Measurements from ENCODE around the gene TRIO.

The TRIO gene

GRCh38 chr5:14512574-14512973 is 369.4 kb downstream of the TRIO start:
- in situ Hi-C loops (cut with HindIII; ENCODE audit: low pct_ligation_motif_present, low sequenced_read_pairs) = no loop called here
- Histone ChIP-seq H3K4me3 (ENCODE audit: low read depth, low read length) (no peak overlapping the region), H3K27ac (no peak overlapping the region), H3K36me3 (replicated peaks) (peaks cover 18% of the 10 kb centered on the region), H3K27me3 (replicated peaks) (no peaks in the 10 kb centered on the region)
- DNase-seq = no peak
- no peak for TF ChIP-seq CTCF (IDR thresholded peaks at IDR 0.05; ENCODE audit: low read depth, low read length, missing control alignments)

GRCh38 chr5:14513266-14513665 is 370.1 kb downstream of the TRIO start:
- Histone ChIP-seq H3K27ac (no peak overlapping the region), H3K4me3 (ENCODE audit: low read depth, low read length) (no peak overlapping the region), H3K27me3 (replicated peaks) (no peaks in the 10 kb centered on the region), H3K36me3 (replicated peaks) (peaks cover 11% of the 10 kb centered on the region)
- no peak for TF ChIP-seq CTCF (IDR thresholded peaks at IDR 0.05; ENCODE audit: low read depth, low read length, missing control alignments)
- in situ Hi-C loops (cut with HindIII; ENCODE audit: low pct_ligation_motif_present, low sequenced_read_pairs) = no loop called here
- DNase-seq = no peak

- DNase-seq = no peak
- H3K36me3 ChIP-seq (replicated peaks) = no peaks in the 10 kb centered on the region
- H3K27ac ChIP-seq = no peak overlapping the region
- H3K27me3 ChIP-seq (replicated peaks) = no peaks in the 10 kb centered on the region
- no peak overlapping the region for H3K4me3 ChIP-seq (ENCODE audit: low read depth, low read length)
- in situ Hi-C loops (cut with HindIII; ENCODE audit: low pct_ligation_motif_present, low sequenced_read_pairs) = no loop called here
- no peak for TF ChIP-seq CTCF (IDR thresholded peaks at IDR 0.05; ENCODE audit: low read depth, low read length, missing control alignments)
Measured at GRCh38 chr5:14516901-14517300, 373.8 kb downstream of the TRIO start.

GRCh38 chr5:14518638-14519037 is 375.5 kb downstream of the TRIO start:
- H3K27me3 ChIP-seq (replicated peaks) = no peaks in the 10 kb centered on the region
- no peak overlapping the region for H3K4me3 ChIP-seq (ENCODE audit: low read depth, low read length)
- DNase-seq = no peak
- H3K27ac ChIP-seq = no peak overlapping the region
- in situ Hi-C loops (cut with HindIII; ENCODE audit: low pct_ligation_motif_present, low sequenced_read_pairs) = no loop called here
- H3K36me3 ChIP-seq (replicated peaks) = no peaks in the 10 kb centered on the region
- TF ChIP-seq CTCF (IDR thresholded peaks at IDR 0.05; ENCODE audit: low read depth, low read length, missing control alignments) = no peak

- DNase-seq = no peak
- no peak overlapping the region for H3K4me3 ChIP-seq (ENCODE audit: low read depth, low read length)
- H3K36me3 ChIP-seq (replicated peaks) = no peaks in the 10 kb centered on the region
- no peak overlapping the region for H3K27ac ChIP-seq
- TF ChIP-seq CTCF (IDR thresholded peaks at IDR 0.05; ENCODE audit: low read depth, low read length, missing control alignments) = no peak
- H3K27me3 ChIP-seq (replicated peaks) = no peaks in the 10 kb centered on the region
- in situ Hi-C loops (cut with HindIII; ENCODE audit: low pct_ligation_motif_present, low sequenced_read_pairs) = no loop called here
Measured at GRCh38 chr5:14521748-14522147, 378.6 kb downstream of the TRIO start.

- no peak overlapping the region for H3K4me3 ChIP-seq (ENCODE audit: low read depth, low read length)
- in situ Hi-C loops (cut with HindIII; ENCODE audit: low pct_ligation_motif_present, low sequenced_read_pairs) = no loop called here
- H3K36me3 ChIP-seq (replicated peaks) = no peaks in the 10 kb centered on the region
Measured at GRCh38 chr5:14522721-14523120, 379.6 kb downstream of the TRIO start.

More at GRCh38 chr5:14522721-14523120, 379.6 kb downstream of the TRIO start:
- no peak overlapping the region for H3K27ac ChIP-seq
- no peaks in the 10 kb centered on the region for H3K27me3 ChIP-seq (replicated peaks)
- TF ChIP-seq CTCF (IDR thresholded peaks at IDR 0.05; ENCODE audit: low read depth, low read length, missing control alignments) = no peak
- no peak for DNase-seq
